PC-3 (cell line): ENCODE results near the gene BBS4.

Experiments
- CTCF ChIP-seq: fragments of 300-600 bp; sonication (generic); conservative IDR thresholded peaks from 2 replicates; pipeline ENCODE4 v1.5.1; 2017; ENCODE audit warnings: antibody characterized with exemption, low read depth, mild to moderate bottlenecking, low read length
- EZH2 ChIP-seq: fragments of 300-600 bp; sonication (generic); IDR thresholded peaks from one replicate; pipeline ENCODE4 v1.6.1; 2017; ENCODE audit warnings: antibody characterized with exemption, mild to moderate bottlenecking, low read length; ENCODE audit not compliant: unreplicated experiment

- TF ChIP-seq EZH2 (no peak), CTCF (no peak)
Observed at GRCh38 chr15:72737723-72738122, 51.7 kb downstream of the BBS4 start.
